Stimulated activated CD4-positive, alpha-beta T cell treated with anti-CD3 and anti-CD28 coated beads, Interleukin-15, amount 100 ng/mL, for 24 hours (primary cell): ENCODE measurements around the gene CAPSL.
"Not testable (repeated sequence)": the region's sequence is repeated elsewhere in the genome, so short reads cannot be mapped to it uniquely, and the experiment has no call there.

Experiments used
- DNase-seq: peaks from one replicate; pipeline ENCODE4 v3.0.0-alpha.2; 2020

Gene CAPSL

DNA sequence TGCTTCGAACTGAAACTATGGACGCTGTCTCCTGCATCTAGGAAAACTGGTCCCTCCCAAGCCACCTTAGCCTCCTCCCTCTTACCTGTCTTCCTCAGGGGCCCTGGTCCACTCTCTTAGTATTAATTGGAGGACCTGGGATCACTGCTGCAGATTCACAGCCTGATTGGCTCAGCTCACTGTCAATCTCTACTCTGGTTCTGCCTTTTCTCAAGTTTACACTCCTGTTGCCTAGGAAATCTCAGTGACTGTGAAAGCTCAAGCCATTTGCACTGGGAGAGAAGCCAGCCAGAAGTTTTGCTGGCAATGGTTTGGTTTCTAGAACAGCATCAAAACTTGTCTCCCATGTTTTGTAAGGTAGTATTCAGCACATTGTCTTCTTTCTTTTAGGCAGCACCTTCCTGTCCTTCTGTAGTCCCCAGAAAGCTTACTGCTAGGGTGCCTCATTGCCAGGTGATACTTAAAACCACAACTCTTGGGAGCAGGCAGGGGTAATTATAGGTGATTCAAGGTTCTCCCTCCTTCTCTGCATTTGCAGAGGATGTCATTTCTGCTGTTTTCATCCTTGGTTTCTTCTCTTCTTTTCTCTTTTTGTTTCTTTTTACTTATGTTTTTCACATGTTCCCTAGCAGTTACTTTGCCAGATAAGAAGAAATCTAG, at the start of gene CAPSL:
Gene CAPSL (minus strand): TSS at position 55 of the 660 bp plus-strand sequence. CDS start 17,502 bp downstream, outside the sequence.
- no peak for DNase-seq

DNA sequence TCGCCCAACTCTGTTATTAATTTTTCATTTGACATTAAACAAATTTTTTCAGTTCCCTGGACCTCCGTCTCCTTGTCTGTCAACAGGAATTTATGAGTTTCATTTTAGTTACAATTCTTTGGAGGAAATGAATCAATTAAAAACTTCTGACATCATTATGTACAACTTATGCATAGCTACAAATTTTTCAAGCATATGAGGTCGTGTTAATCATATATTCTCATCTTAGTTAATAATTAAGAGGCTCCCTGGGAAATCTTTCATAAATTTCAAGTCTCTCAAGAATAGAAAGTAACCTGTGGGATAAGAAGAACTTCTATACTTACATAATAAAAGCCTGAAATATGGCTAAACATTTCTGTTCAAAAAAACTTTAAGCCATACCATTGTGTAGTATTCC, 49.4 kb upstream of the CAPSL start:
- no peak for DNase-seq

DNA sequence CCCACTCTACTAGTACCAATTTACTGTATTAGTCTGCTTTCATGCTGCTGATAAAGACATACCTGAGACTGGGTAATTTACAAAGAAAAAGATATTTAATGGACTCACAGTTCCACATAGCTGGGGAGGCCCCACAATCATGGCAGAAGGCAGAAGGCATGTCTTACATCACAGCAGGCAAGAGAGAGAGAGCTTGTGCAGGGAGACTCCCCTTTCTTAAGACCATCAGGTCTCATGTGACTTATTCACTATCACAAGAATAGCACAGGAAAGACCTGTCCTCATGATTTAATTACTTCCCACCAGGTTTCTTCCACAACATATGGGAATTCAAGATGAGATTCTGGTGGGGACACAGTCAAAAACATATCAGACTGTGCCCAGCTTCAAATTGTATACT, 41.3 kb upstream of the CAPSL start:
- DNase-seq, result no peak

DNA sequence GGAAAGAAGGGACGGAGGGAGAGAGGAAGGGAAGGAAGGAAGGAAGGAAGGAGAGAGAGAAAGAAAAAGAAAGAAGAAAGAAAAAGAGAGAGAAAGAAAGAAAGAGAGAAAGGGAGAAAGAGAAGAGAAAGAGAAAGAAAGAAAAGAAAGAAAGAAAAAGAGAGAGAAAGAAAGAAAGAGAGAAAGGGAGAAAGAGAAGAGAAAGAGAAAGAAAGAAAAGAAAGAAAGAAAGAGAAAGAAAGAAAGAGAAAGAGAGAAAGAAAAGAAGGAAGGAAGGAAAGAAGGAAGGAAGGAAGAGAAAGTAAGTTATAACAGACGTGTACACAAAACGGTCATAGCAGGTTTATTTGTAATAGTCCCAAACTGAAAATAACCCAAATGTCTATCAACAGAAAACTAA, 38.4 kb upstream of the CAPSL start:
- not testable (repeated sequence) for DNase-seq

DNA sequence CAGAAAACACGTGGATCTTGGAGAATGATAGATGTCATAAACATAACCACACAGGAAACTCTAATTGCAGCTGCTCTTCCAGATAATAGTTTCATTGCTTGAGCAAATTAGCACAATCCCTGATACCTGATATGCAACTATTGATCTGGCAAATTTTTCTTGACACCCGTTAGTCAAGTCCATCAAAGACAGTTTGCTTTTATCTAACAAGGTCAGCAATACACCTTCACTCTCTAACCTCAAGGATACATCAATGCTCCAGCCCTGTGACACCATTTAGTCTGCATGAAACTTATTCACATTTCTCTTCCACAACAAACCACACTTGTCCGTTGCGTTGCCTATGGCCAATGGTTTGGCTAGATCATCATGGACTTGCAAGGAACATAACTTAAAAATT, 36.1 kb upstream of the CAPSL start:
- no peak for DNase-seq

DNA sequence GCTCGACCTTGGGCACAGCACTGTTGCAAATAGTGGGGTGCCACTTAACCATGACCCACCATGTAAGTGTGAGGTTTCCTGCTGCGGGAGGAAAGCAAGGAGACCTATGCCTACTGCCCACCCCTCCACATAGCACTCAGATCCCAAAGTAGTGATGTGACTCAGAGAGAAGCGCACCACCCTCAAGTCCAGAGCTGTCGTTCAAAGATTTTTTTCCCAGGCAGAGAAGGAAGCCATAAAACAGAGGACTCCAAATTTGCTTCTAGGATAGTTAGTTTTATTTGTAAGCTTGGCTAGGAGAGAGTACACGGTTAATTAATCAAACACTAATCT, 33.4 kb upstream of the CAPSL start:
- DNase-seq, result no peak

DNA sequence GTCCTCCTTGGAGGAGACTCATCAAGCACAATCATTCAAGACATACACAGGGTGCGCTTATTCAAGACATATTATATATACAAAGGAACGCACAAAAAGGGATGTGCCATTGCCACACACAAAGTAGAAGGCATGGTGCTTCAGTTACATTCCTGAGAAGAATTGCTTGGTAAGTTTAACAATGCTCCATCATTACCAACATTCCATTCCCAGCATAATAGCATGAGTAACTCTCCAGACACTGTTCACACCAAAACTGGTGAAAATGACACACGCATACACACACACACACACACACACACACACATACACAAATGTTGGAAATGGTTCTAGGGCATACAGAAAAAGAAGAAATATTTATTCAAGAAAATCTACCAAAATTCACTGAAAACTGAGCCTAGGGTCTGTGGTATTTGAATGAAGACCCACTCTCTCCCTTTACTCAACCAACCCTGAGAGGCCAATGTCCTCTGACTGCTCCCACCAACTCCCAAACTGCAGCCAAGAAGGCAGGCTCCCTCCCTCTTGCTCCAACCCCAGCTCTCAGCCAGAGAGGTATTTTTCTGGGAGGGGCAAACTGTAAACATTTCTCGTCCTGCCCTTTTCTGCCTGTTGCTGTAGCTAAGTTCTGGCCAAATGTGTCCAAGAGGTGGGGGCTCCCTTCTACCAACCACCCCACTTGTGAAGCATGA, 32.9 kb upstream of the CAPSL start:
- DNase-seq, result no peak

DNA sequence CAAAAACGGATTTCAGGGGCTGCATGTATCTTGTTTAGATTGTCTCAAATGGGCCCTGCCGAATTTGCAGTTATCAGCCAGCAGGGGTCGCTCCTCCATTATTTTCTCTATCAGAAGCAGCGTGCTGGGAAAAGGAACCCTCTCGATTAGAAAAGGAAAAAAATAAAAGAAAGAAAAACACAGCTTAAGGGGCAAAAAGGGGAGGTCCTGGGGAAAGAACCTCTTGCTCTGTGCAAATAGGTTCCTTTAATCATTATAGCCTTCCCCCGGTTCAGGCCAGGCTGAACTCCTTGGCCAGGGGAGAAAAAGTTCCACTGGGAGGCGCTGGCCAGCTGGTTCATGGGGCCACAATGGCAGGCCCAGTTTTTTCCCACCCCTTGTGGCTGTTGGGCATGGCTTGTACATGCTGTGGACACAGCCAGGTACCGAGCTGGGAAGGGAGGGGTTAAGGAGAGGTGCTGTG, 25.0 kb upstream of the CAPSL start:
- DNase-seq, result peak; percentile 32

DNA sequence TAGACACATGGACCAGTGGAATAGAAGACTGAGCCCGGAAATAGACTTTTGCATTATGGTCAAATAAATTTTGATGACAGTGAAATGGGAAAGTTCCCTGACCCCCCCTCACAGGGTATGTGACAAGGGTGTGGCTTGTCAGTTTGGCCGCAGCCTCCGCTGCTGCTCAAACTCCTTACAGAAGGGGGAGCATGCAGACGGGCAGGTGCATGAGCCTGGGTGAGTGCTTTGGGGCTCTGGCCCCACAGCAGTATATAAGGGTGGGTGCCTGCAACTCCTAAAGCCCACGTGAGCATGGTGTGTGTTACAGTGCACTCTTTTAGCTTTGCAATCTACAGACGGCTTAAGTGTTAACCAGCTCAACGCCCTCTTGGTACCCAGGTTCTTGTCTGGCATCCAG, 21.9 kb upstream of the CAPSL start:
- DNase-seq, result no peak

DNA sequence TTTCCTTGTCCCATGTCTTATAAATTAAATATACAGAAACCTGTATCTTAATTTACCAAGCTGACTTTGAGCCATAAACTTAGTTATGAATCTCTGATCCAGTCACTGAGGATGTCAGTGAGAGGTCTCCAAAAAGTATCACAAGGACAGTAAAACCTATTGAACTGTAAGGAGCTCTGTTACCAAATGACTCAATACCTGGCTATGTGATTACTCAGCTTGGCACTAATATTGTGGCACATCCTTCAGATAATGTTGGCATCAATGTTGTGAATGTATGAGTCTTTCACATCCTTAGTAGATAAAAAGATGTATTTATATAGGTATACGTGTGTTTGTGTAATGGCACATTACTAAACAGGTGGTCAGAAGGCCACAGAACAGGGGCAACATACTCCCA, 18.0 kb upstream of the CAPSL start:
- no peak for DNase-seq

DNA sequence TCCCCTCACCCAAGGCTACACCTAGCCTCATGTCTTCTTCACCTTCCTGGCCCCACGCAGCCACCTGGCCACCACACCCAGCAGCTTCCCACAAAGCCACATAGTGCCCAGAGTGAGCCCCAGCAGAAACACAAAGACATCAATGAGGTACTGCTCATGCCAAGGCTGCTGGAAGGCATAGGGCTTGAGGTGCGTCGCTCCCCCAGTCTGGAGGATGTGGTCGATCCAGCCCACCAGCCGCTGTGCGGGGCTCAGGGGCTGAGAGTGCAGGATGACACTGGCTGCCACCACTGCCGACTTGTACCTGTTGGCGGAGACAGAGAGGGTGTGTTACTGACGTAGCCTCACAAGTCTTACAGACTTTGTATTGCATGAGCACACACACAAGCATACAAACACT, 15.8 kb upstream of the CAPSL start:
- DNase-seq, result peak; percentile 4

DNA sequence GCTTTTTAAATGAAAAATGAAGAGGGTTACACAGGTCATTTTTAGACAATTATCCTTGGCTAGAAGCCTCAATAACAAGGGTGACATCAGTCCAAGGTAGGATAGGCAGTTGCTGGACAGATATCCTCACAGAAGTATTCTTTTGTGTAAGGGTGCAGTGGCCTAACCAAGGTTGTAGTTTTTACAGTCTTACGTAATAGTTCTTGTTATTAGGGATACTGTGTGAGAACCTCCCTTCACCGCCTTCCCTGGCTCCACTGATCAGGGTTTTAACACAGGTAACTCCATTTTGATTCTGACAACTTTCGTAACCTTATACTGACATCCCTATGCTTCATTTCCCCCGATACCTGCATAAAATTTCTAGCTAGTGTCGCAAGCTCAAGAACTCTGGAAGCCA, 8.7 kb upstream of the CAPSL start:
- no peak for DNase-seq

DNA sequence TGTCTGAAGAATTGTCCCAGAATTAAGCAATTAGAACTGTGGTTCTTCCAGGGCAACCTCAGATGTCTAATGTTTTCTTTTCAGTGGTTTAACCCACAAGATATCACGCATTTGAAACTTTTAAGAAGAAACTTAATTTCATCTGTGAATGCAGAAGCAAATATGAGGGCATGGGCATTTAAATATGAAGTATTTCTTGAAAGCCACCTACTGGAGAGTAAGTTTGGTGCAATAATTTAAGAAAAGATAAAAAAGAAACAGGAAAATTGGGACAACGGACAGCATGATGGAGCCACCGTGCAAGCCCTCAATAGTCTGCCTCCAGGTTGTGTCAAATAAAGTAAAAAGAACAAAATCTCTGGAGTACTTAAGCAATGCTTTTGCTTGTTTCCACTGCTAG, 1.2 kb upstream of the CAPSL start:
- DNase-seq, result no peak

DNA sequence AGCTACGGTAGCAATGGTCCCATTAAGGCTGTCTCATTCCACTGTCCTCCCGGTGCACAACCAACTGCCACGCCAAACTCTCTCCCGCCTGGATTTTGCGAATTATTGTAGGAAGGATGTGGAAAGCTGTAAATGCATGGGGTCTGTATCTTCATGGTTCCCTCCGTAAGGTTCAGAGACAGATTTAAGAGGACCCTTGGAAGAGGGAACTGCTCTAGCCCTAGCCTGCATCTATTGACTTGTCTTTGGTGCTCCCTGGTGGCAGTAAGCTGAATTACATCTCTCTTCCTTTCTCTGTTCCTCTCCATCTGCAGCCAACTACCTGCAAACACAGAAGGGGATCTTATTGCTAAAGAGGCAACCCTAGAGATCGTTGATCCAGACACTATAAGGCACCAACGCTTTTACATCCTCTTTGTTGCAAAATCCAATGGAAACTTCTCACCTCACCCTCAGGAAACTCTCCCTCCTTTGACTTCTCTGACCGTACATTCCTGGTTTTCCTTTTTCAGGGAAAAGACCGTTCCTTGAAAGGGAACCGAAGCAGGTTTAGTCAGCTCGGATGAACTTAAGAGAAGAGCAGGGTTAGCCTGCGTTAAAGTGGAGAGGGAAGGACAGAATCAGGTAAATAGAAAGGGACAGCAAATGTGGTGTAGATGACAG, 11.9 kb downstream of the CAPSL start:
- DNase-seq, result peak; percentile 72

DNA sequence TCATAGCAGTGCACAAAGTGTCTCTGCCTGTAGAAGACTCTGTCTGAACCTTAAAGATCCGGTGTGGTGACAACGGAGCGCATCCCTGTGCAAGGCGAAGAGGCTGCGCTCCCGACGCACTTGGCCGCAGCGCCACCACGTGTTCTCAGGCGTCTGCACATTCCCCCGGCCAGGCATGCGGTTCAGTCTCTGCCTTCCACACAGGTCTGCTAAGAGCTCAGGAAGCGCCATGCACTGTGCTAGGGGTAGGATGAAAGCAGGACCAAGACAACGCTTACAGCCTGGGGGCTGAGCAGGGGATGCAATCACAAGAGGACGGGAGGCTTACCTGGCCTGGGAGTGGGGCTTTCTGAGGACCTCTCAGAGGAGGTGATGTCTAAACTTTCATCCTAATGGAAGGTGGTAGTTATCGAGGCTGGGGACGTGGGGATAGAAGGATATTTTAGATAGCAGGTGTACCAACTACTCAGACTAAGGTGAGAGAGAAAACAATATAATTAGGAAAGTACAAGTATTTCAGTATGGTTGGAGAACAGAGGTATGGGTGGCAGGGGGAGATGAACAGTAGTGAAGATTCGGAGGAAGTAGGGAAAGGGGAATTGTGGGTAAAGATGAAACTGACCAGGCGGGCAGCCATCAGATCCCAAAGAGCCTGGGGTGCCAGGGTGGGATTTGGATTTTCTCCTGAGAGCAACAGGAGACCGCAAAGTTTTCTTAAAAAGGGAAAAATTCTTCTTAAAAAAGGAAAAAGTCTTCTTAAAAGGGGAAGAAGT, 13.3 kb downstream of the CAPSL start:
- peak; percentile 92 for DNase-seq

DNA sequence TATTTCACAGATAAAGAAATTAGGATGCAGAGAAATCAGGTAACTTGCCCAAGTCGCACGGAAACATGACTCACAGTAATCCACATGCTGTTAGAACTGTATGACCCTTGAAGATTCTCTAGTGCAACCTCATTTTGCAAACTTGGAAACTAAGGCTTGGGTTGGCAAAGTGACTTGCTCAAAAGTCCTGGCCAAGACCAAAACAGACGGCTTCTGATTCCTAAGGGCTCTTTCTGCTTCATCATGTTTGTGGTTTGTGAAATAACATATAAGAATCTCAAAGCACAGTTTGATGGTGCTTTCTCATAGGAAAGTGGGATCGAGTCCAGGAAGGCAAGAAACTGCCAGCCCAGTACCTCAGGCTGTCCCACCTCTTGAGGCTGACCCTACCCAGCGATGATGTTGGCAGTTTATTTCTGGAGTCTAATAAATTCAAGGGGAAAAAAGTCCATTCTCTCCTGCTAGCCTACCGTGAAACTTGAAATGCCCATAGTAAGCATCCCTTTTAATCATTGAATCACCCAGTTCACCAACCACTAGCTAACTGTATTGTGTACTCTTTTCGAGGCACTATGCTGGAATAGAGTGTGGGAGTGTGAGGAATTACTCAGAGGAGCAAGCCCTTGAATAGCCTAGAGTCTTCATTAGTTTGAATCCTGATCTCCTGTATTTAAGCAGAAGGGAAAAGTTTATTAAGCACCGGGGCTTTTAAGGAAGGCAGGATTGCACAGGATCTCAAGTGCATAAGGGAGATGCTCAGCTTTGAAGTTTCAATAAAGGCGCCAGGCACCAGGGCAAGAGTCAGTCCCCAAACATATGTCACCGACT, 14.1 kb downstream of the CAPSL start:
- DNase-seq, result peak; percentile 36

DNA sequence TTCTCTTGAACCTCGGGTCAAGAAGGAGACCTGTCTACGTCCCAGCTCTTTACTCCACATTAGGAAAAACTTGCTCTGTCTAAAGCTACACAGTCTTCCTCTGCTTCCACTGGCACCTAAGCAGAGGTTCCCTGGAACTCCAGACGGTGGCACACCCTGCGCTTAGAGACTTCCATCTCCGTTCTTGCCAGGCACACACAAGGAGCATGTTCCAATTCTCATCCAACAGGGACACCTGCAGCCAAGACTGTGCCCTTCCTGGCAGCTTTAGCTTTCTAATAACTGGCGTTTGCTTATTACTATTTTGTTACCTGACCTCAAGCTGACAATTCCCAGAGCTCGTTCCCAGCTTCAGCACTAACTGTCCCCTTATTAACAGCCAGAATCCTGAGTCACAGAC, 16.0 kb downstream of the CAPSL start:
- DNase-seq, result no peak

DNA sequence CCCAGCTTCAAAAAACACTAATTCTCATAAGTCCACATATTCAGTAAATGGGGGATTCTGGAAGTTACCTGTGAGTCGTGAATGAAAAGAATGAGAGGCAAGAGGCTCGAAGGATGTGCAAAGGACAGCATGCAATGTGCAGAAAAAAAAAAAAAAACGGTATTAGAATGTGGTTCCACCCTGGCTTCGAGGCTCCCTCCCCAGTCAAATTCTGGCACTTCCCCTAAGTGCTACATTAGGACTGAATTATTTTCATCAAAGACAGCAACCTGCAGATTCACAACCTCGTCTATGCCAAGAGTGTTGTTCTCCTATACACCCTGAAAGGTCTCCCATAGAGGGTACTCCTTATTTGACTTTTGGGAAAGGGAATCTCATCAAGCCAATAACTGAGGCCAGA, 16.5 kb downstream of the CAPSL start:
- no peak for DNase-seq

DNA sequence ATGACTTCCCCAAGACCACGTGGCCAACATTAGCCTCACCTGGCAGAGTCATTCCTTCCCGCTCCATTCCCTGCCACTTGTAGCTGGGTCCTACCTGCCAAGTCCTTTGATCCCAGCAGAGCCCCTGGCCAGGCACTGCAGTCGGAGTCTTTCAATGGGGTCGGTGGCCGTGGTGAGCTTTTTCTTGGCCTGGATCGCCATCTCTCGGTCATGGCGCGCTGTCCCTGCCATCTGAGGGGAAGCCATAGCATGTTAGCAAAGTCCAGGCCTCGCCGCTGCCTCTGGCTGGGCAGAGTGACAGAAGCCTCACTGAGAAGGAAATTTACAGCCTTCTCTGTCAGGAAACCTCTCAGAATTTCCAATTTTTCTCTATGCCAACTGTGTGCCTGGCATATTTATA, 17.5 kb downstream of the CAPSL start:
- no peak for DNase-seq

DNA sequence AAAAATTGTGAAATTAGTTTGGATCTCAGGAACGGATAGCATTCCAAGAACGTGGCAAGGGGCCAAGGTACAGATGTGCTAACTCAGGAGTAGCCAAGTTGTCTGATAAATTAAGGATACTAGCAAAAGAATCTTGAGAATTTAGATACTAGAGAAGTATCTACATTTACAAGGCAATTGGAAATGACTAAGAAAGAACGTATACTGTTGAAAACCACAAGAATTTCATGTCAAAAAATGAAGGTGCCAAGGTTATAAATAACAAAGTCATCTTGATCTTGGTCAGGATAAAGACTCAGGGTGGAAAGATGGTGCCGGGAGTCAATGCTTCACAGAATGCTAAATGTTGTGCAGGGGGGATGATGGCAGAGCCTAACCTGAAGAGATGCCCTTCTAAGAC, 19.2 kb downstream of the CAPSL start:
- DNase-seq, result peak; percentile 58

DNA sequence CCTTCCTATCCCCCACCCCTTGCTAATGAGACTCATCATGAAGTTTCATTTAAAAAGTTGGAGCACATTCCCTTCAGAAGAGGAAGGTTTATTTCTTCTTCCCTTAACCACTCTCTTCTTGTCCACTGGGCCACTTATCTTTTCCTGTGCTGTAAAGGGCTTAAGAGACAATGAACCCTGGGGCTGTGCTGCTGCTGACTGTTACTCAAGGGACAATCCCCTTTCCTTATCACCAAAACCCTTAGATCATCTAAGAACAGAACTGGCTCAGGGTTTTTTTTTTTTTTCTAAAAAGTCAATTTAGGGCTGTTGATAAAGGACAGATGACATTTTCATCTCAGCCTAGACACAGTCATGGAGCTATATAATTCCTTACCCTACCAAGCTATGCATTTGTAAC, 29.6 kb downstream of the CAPSL start:
- DNase-seq, result peak; percentile 34

DNA sequence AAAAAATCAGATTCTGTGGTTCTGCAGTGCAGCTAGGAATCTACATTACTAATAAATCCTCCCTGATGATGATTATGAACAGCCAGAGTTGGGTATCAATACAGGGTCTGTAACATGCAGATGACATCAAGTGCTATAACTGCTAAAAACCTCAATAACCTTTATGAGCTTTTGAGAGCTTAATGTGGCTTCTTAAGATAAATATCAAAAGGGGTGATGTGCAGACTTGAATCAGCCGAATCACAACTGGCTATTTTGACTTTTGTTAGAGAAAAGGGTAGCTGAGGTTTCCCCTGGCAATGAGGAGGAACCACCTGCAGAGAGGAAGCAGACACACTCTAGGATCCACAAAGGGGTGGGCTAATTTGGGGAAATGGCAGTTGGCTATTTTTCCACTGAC, 30.2 kb downstream of the CAPSL start:
- no peak for DNase-seq
